Ishikawa (cell line): ENCODE results near the gene ONECUT2.

Experiments
- CEBPB ChIP-seq: IDR thresholded peaks from 2 replicates; pipeline ENCODE4 v1.6.1; 2012
- CREB1 ChIP-seq: IDR thresholded peaks from 2 replicates; pipeline ENCODE4 v1.6.1; 2012; ENCODE audit warnings: low read depth
- EGR1 ChIP-seq: IDR thresholded peaks from 2 replicates; pipeline ENCODE4 v1.6.1; 2012
- EP300 ChIP-seq: IDR thresholded peaks from 2 replicates; pipeline ENCODE4 v1.6.1; 2012; ENCODE audit warnings: borderline replicate concordance
- FOXM1 ChIP-seq: IDR thresholded peaks from 2 replicates; pipeline ENCODE4 v1.6.1; 2012; ENCODE audit warnings: low read depth, borderline replicate concordance
- NFIC ChIP-seq: IDR thresholded peaks from 2 replicates; pipeline ENCODE4 v1.6.1; 2012
- RAD21 ChIP-seq: IDR thresholded peaks from 2 replicates; pipeline ENCODE4 v1.6.1; 2012; ENCODE audit warnings: low read depth
- TAF1 ChIP-seq: IDR thresholded peaks from 2 replicates; pipeline ENCODE4 v1.6.1; 2012; ENCODE audit warnings: low read depth, mild to moderate bottlenecking
- TCF12 ChIP-seq: IDR thresholded peaks from 2 replicates; pipeline ENCODE4 v1.6.1; 2012; ENCODE audit warnings: low read depth
- TEAD4 ChIP-seq: IDR thresholded peaks from 2 replicates; pipeline ENCODE4 v1.6.1; 2012
- YY1 ChIP-seq: IDR thresholded peaks from 2 replicates; pipeline ENCODE4 v1.6.1; 2012; ENCODE audit warnings: low read depth
- ZBTB7A ChIP-seq: IDR thresholded peaks from 2 replicates; pipeline ENCODE4 v1.6.1; 2012; ENCODE audit warnings: low read depth
- TF ChIP-seq, protein P1 (sequence below): IDR thresholded peaks from 2 replicates; pipeline ENCODE4 v1.6.1; 2012; ENCODE audit warnings: low read depth, mild to moderate bottlenecking
- TF ChIP-seq, protein P2 (sequence below): IDR thresholded peaks from 2 replicates; pipeline ENCODE4 v1.6.1; 2012
- TF ChIP-seq, protein P3 (sequence below): IDR thresholded peaks from 2 replicates; pipeline ENCODE4 v1.6.1; 2012

The ONECUT2 gene

DNA sequence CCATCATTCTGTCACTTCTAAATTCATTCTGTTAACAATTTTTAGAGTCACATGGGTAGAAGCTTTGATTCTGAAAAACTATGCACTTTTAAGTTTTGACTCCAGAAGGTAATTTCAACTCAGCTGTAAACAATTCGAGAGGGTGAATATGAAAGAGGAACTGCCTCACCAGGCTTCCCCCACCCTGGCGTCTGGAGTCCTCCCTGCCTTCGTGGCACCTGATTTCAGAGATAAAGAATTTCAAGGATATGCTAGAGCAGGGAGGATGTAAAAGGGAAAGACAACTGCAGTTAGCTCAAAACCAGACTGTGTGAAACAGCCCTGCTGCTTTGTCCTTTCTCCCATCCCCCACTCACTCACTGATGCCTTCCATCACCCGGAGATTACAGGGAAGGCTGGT lies 40.7 kb downstream of the ONECUT2 start:
- no peak for TF ChIP-seq TCF12
- TF ChIP-seq EP300 = no peak
- no peak for TF ChIP-seq RAD21
- no peak for TF ChIP-seq FOXM1
- no peak for TF ChIP-seq ZBTB7A
- TF ChIP-seq, protein P1, sequence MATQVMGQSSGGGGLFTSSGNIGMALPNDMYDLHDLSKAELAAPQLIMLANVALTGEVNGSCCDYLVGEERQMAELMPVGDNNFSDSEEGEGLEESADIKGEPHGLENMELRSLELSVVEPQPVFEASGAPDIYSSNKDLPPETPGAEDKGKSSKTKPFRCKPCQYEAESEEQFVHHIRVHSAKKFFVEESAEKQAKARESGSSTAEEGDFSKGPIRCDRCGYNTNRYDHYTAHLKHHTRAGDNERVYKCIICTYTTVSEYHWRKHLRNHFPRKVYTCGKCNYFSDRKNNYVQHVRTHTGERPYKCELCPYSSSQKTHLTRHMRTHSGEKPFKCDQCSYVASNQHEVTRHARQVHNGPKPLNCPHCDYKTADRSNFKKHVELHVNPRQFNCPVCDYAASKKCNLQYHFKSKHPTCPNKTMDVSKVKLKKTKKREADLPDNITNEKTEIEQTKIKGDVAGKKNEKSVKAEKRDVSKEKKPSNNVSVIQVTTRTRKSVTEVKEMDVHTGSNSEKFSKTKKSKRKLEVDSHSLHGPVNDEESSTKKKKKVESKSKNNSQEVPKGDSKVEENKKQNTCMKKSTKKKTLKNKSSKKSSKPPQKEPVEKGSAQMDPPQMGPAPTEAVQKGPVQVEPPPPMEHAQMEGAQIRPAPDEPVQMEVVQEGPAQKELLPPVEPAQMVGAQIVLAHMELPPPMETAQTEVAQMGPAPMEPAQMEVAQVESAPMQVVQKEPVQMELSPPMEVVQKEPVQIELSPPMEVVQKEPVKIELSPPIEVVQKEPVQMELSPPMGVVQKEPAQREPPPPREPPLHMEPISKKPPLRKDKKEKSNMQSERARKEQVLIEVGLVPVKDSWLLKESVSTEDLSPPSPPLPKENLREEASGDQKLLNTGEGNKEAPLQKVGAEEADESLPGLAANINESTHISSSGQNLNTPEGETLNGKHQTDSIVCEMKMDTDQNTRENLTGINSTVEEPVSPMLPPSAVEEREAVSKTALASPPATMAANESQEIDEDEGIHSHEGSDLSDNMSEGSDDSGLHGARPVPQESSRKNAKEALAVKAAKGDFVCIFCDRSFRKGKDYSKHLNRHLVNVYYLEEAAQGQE = no peak
- no peak for TF ChIP-seq YY1
- no peak for TF ChIP-seq CEBPB
- no peak for TF ChIP-seq NFIC
- no peak for TF ChIP-seq EGR1
- TF ChIP-seq TAF1 = no peak
- TF ChIP-seq, protein P2, sequence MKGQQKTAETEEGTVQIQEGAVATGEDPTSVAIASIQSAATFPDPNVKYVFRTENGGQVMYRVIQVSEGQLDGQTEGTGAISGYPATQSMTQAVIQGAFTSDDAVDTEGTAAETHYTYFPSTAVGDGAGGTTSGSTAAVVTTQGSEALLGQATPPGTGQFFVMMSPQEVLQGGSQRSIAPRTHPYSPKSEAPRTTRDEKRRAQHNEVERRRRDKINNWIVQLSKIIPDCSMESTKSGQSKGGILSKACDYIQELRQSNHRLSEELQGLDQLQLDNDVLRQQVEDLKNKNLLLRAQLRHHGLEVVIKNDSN = no peak
- no peak for TF ChIP-seq CREB1
- TF ChIP-seq, protein P3, sequence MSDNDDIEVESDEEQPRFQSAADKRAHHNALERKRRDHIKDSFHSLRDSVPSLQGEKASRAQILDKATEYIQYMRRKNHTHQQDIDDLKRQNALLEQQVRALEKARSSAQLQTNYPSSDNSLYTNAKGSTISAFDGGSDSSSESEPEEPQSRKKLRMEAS = no peak
- TF ChIP-seq TEAD4 = no peak

DNA sequence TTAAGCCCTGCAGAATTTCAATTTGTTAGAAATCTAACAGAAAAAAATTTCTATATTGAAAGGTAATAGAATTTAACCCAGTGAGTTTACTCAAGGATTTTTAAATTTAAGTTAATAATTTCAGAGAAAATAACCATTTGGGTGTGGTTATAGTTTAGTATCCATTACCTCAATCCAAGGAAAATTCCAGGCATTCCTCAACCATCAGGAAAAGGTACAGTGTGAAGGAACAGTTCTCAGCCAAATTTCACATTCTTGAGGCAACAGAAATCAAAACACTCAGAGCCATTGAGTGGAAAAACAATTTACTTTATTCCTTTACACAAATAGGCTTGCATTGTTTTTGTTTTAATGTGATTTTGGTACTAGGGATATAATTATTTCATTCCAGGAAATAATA lies 45.6 kb downstream of the ONECUT2 start:
- TF ChIP-seq ZBTB7A = no peak
- TF ChIP-seq, protein P1 = no peak
- no peak for TF ChIP-seq NFIC
- TF ChIP-seq TEAD4 = peak; percentile 71

DNA sequence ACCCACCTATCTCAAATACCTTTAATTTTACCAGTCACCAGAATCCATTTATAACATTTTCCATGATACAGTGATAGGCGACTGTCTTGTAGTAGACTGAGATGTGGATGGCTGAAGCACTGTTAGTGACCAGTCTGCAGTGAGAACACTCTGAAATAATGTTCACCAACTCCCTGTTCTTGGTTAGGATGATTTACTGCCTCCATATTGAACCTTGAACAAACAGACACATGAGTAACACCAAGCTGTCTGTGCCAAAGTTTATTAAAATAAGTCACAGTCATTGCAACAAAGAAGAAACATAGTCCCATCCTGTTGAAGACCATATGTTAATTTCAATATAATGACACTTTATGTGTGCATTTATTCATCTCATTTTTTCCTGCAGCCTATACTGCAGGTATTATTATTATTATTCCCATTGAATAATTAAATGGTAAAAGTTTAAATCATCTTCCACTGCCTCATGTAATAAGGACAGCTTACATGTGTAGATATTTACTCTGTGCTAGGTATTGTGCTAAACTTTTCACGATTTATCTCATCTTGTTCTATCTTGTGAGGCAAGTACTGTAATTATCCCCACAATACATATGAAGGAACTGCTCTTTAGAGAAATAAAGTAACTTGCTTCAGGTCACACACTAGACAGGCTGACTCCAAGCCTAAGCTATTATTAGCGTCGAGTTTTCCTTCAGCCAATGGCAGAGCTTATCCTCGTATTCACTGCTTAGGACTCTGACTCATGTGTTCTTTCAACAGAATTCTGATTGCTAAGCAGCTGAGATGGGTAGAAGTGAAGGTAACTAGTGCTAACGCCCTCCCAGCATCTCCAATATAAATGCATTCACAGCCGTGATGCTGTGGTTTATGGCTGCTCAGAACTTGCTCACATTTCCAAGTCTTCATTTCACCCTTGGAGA lies 62.5 kb downstream of the ONECUT2 start:
- TF ChIP-seq RAD21 = no peak
- no peak for TF ChIP-seq CEBPB
- TF ChIP-seq, protein P3 = no peak
- no peak for TF ChIP-seq EGR1
- TF ChIP-seq TCF12 = no peak
- no peak for TF ChIP-seq ZBTB7A
- TF ChIP-seq, protein P1 = no peak
- TF ChIP-seq EP300 = no peak
- TF ChIP-seq YY1 = no peak
- no peak for TF ChIP-seq CREB1
- TF ChIP-seq TAF1 = no peak
- TF ChIP-seq, protein P2 = no peak
- TF ChIP-seq FOXM1 = no peak
- no peak for TF ChIP-seq TEAD4
- no peak for TF ChIP-seq NFIC

DNA sequence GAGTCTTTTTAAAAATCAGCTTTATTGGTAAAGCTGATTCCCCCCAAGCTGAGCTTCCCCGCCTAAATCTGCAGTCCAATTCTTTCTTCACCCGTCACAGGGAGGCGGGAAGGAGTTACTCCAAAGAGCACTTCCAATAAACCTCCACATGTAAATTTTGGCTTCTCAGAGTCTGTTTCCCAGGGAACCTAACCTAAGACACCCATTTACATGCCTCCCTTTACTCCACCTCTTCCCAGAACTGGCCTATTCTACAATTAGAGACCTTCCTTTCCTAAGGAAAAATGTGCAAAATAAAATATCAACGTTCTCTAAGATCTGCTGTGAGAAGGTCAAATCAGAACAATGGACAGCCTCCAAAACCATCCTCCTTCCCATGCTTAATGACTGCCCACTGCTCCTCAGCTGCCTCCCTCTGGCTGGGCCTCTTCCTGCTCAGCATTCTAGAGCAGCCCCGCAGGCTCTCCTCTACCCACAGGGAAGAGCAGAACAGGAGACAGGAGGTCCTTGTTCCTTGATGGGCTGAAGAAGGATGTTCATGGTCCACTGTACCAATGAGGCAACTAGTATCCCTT lies 63.6 kb downstream of the ONECUT2 start:
- TF ChIP-seq NFIC = no peak
- TF ChIP-seq, protein P1 = peak; percentile 47; the same call in 1 of the 2 replicates
- no peak for TF ChIP-seq EP300
- TF ChIP-seq, protein P2 = no peak
- TF ChIP-seq TCF12 = no peak
- TF ChIP-seq RAD21 = no peak
- no peak for TF ChIP-seq FOXM1
- no peak for TF ChIP-seq TEAD4
